Suprapubic skin (tissue), 3 donors: ENCODE measurements around the gene PGA3.

Source experiments
- EP300 ChIP-seq: sonication (generic); formaldehyde crosslinking; IDR thresholded peaks from one replicate; pipeline ENCODE4 v1.6.1; 2017; ENCODE audit warnings: antibody characterized with exemption
- TF ChIP-seq, protein P1 (sequence below), 2 donors: fragments of 200-600 bp in 1 of 2; fragments of 450-650 bp in 1 of 2; sonication (generic) in 1 of 2; IDR thresholded peaks; one replicate each; pipeline ENCODE4 v1.5.1; 2016 to 2019; ENCODE audit warnings: antibody characterized with exemption in 2 of 2, mild to moderate bottlenecking in 1 of 2, moderate library complexity in 1 of 2

- TF ChIP-seq, protein P1, sequence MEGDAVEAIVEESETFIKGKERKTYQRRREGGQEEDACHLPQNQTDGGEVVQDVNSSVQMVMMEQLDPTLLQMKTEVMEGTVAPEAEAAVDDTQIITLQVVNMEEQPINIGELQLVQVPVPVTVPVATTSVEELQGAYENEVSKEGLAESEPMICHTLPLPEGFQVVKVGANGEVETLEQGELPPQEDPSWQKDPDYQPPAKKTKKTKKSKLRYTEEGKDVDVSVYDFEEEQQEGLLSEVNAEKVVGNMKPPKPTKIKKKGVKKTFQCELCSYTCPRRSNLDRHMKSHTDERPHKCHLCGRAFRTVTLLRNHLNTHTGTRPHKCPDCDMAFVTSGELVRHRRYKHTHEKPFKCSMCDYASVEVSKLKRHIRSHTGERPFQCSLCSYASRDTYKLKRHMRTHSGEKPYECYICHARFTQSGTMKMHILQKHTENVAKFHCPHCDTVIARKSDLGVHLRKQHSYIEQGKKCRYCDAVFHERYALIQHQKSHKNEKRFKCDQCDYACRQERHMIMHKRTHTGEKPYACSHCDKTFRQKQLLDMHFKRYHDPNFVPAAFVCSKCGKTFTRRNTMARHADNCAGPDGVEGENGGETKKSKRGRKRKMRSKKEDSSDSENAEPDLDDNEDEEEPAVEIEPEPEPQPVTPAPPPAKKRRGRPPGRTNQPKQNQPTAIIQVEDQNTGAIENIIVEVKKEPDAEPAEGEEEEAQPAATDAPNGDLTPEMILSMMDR (IDR thresholded peaks at IDR 0.05) = no peak
- TF ChIP-seq EP300 = no peak
These were observed 9.7 kb upstream of the PGA3 start for GRCh38 chr11:61193596-61193995.
